Measurements from ENCODE around the gene MAPK8. TPM values are rescaled to one million over a fixed set of nuclear protein-coding genes. Genes with fewer than 3 reads are reported as not detected.

The MAPK8 gene
- total RNA-seq, 1 donor from 2014 or later = 53.7 TPM

DNA sequence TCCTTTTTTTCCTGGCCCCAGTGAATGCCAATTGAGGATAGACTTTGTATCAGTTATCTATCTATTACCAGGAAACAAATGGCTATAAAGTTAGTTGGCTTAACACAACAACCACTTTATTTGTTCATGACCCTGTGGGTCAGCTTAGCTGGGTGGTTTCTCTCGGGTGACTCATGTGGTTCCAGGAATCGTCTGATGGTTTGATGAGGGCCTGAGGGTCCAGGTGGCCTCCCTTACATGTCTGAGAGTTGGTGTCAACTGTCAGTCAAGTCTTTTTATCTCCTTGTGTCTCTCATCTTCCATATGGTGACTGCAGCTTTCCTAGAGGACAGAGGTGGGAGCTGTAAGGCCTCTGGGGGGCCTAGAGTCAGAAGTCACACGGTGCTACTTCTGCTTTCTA, 15.3 kb upstream of the MAPK8 start:
- no peaks in the 10 kb centered on the region for H3K36me3 Mint-ChIP-seq (ENCODE audit: low read depth, unreplicated experiment)
- TF ChIP-seq CTCF (IDR thresholded peaks at IDR 0.05; ENCODE audit: unreplicated experiment) = no peak
- peaks cover 3% of the 10 kb centered on the region for H3K27me3 Mint-ChIP-seq (ENCODE audit: unreplicated experiment)
- H3K27ac Mint-ChIP-seq (ENCODE audit: unreplicated experiment) = no peak overlapping the region
- no peaks in the 10 kb centered on the region for H3K9me3 Mint-ChIP-seq (ENCODE audit: unreplicated experiment)
- peaks cover 11% of the 10 kb centered on the region for H3K4me1 Mint-ChIP-seq (ENCODE audit: unreplicated experiment)
- H3K4me3 Mint-ChIP-seq (ENCODE audit: unreplicated experiment) = no peak overlapping the region
- no peak for DNase-seq (ENCODE audit: low spot score)

DNA sequence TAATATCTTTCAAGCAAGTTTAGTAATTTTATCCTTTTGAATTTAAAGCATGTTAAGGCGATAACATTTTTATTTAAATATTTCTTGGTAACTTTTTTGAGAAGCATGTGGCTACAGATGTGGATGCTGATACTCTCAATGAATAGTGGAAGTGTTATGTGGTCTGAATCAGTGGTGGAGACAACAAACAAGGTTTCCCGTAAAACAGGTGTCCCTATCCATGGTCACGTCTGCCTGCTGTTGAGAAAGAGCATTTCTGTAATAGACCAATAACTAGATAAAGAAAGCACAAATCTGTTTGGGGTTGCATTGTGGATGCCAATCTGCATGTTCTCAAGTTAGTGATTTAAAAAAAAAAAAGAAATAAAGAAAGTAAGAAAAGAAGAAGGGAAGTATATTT, 13.9 kb upstream of the MAPK8 start:
- no peak overlapping the region for H3K4me3 Mint-ChIP-seq (ENCODE audit: unreplicated experiment)
- H3K9me3 Mint-ChIP-seq (ENCODE audit: unreplicated experiment) = no peaks in the 10 kb centered on the region
- H3K36me3 Mint-ChIP-seq (ENCODE audit: low read depth, unreplicated experiment) = no peaks in the 10 kb centered on the region
- peaks cover 3% of the 10 kb centered on the region for H3K27me3 Mint-ChIP-seq (ENCODE audit: unreplicated experiment)
- no peak for DNase-seq (ENCODE audit: low spot score)
- H3K27ac Mint-ChIP-seq (ENCODE audit: unreplicated experiment) = no peak overlapping the region
- TF ChIP-seq CTCF (IDR thresholded peaks at IDR 0.05; ENCODE audit: unreplicated experiment) = no peak
- H3K4me1 Mint-ChIP-seq (ENCODE audit: unreplicated experiment) = peaks cover 11% of the 10 kb centered on the region

GRCh38 chr10:48294431-48294830, 12.0 kb upstream of the MAPK8 start:
- H3K27ac Mint-ChIP-seq (ENCODE audit: unreplicated experiment) = no peak overlapping the region
- no peak for TF ChIP-seq CTCF (IDR thresholded peaks at IDR 0.05; ENCODE audit: unreplicated experiment)
- no peak for DNase-seq (ENCODE audit: low spot score)
- no peaks in the 10 kb centered on the region for H3K9me3 Mint-ChIP-seq (ENCODE audit: unreplicated experiment)
- no peaks in the 10 kb centered on the region for H3K27me3 Mint-ChIP-seq (ENCODE audit: unreplicated experiment)
- no peaks in the 10 kb centered on the region for H3K36me3 Mint-ChIP-seq (ENCODE audit: low read depth, unreplicated experiment)
- H3K4me1 Mint-ChIP-seq (ENCODE audit: unreplicated experiment) = peaks cover 7% of the 10 kb centered on the region
- no peak overlapping the region for H3K4me3 Mint-ChIP-seq (ENCODE audit: unreplicated experiment)

GRCh38 chr10:48296576-48297098, 9.8 kb upstream of the MAPK8 start:
- Mint-ChIP-seq H3K4me3 (ENCODE audit: unreplicated experiment) (no peak overlapping the region), H3K4me1 (ENCODE audit: unreplicated experiment) (no peaks in the 10 kb centered on the region), H3K9me3 (ENCODE audit: unreplicated experiment) (no peaks in the 10 kb centered on the region), H3K27me3 (ENCODE audit: unreplicated experiment) (no peaks in the 10 kb centered on the region), H3K36me3 (ENCODE audit: low read depth, unreplicated experiment) (no peaks in the 10 kb centered on the region), H3K27ac (ENCODE audit: unreplicated experiment) (no peak overlapping the region)
- TF ChIP-seq CTCF (IDR thresholded peaks at IDR 0.05; ENCODE audit: unreplicated experiment) = no peak
- DNase-seq (ENCODE audit: low spot score) = no peak

DNA sequence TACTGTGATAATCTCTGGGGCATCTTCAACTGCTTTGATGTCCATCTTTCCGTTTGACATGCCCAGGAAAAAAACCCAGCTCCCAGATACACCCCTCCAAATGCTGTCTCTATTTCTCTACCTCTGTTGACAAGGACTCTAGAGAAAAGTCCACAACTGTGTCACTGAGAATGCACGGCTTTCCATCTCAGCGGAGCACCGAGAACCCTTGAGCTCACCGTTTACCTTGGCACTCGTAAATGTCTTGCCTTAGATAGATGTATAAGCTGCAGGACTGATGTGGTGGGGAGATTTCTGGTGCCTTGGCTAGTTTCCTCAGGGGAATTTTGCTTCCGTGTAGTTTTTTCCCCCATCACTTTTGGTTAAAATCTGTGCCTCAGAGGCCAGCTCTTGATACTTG, 7.4 kb upstream of the MAPK8 start:
- no peak for TF ChIP-seq CTCF (IDR thresholded peaks at IDR 0.05; ENCODE audit: unreplicated experiment)
- Mint-ChIP-seq H3K9me3 (ENCODE audit: unreplicated experiment) (no peaks in the 10 kb centered on the region), H3K4me1 (ENCODE audit: unreplicated experiment) (no peaks in the 10 kb centered on the region), H3K4me3 (ENCODE audit: unreplicated experiment) (no peak overlapping the region), H3K36me3 (ENCODE audit: low read depth, unreplicated experiment) (no peaks in the 10 kb centered on the region), H3K27me3 (ENCODE audit: unreplicated experiment) (no peaks in the 10 kb centered on the region), H3K27ac (ENCODE audit: unreplicated experiment) (no peak overlapping the region)
- no peak for DNase-seq (ENCODE audit: low spot score)

Data from endothelial cell (in vitro differentiated cells).